Activated naive CD8-positive, alpha-beta T cell treated with anti-CD3 and anti-CD28 coated beads for 36 hours (primary cell): ENCODE results near the gene AGXT. TPM values are rescaled to one million over a fixed set of nuclear protein-coding genes. Genes with fewer than 3 reads are reported as not detected.

Experiments used
- DNase-seq: peaks from one replicate; pipeline ENCODE4 v3.0.0; 2021
- H3K27ac Mint-ChIP-seq: one replicate; pipeline ENCODE4 v1.8.0; 2022; ENCODE audit warnings: mild to moderate bottlenecking, moderate library complexity, mixed read lengths
- H3K27me3 Mint-ChIP-seq: one replicate; pipeline ENCODE4 v1.8.0; 2022; ENCODE audit warnings: mild to moderate bottlenecking, mixed read lengths
- H3K36me3 Mint-ChIP-seq: one replicate; pipeline ENCODE4 v1.8.0; 2021; ENCODE audit warnings: mild to moderate bottlenecking, mixed read lengths
- H3K4me1 Mint-ChIP-seq: one replicate; pipeline ENCODE4 v1.8.0; 2021; ENCODE audit warnings: mixed read lengths
- H3K4me3 Mint-ChIP-seq: one replicate; pipeline ENCODE4 v1.8.0; 2022; ENCODE audit warnings: mild to moderate bottlenecking, moderate library complexity, mixed read lengths
- H3K9me3 Mint-ChIP-seq: one replicate; pipeline ENCODE4 v1.8.0; 2022; ENCODE audit warnings: mixed read lengths
- total RNA-seq, 2 experiments: library from RNA; stranded (reverse); gene quantifications; one replicate each; pipeline ENCODE4 v1.2.3, GENCODE V29; 2021

The AGXT gene
- total RNA-seq, 2 experiments from 2014 or later: not detected

GRCh38 chr2:240852671-240853314, 15.8 kb upstream of the AGXT start:
- no peaks in the 10 kb centered on the region for H3K4me1 Mint-ChIP-seq
- no peaks in the 10 kb centered on the region for H3K27me3 Mint-ChIP-seq
- no peaks in the 10 kb centered on the region for H3K36me3 Mint-ChIP-seq
- peaks cover 7% of the 10 kb centered on the region for H3K9me3 Mint-ChIP-seq
- no peak overlapping the region for H3K27ac Mint-ChIP-seq
- H3K4me3 Mint-ChIP-seq: no peak overlapping the region
- no peak for DNase-seq

- Mint-ChIP-seq H3K4me3 (no peak overlapping the region), H3K9me3 (peaks cover 7% of the 10 kb centered on the region), H3K27me3 (no peaks in the 10 kb centered on the region), H3K27ac (no peak overlapping the region), H3K4me1 (no peaks in the 10 kb centered on the region), H3K36me3 (no peaks in the 10 kb centered on the region)
- DNase-seq: no peak
These were observed 13.0 kb upstream of the AGXT start for GRCh38 chr2:240855670-240856069.

- no peak for DNase-seq
- no peak overlapping the region for H3K4me3 Mint-ChIP-seq
- no peaks in the 10 kb centered on the region for H3K27me3 Mint-ChIP-seq
- no peaks in the 10 kb centered on the region for H3K4me1 Mint-ChIP-seq
- peaks cover 7% of the 10 kb centered on the region for H3K9me3 Mint-ChIP-seq
- H3K36me3 Mint-ChIP-seq: no peaks in the 10 kb centered on the region
- H3K27ac Mint-ChIP-seq: no peak overlapping the region
These were observed 12.3 kb upstream of the AGXT start for GRCh38 chr2:240856151-240856980.

- Mint-ChIP-seq H3K36me3 (no peaks in the 10 kb centered on the region), H3K27me3 (no peaks in the 10 kb centered on the region), H3K9me3 (peaks cover 7% of the 10 kb centered on the region), H3K4me1 (no peaks in the 10 kb centered on the region), H3K27ac (no peak overlapping the region), H3K4me3 (no peak overlapping the region)
- DNase-seq: no peak
These were observed 11.3 kb upstream of the AGXT start for GRCh38 chr2:240857039-240858008.

GRCh38 chr2:240858321-240858720, 10.3 kb upstream of the AGXT start:
- Mint-ChIP-seq H3K4me3 (no peak overlapping the region), H3K27me3 (no peaks in the 10 kb centered on the region), H3K27ac (no peak overlapping the region), H3K9me3 (peaks cover 7% of the 10 kb centered on the region), H3K4me1 (no peaks in the 10 kb centered on the region), H3K36me3 (no peaks in the 10 kb centered on the region)
- DNase-seq: no peak

- H3K36me3 Mint-ChIP-seq: no peaks in the 10 kb centered on the region
- H3K4me1 Mint-ChIP-seq: no peaks in the 10 kb centered on the region
- peaks cover 7% of the 10 kb centered on the region for H3K9me3 Mint-ChIP-seq
- no peak overlapping the region for H3K4me3 Mint-ChIP-seq
- no peak overlapping the region for H3K27ac Mint-ChIP-seq
- H3K27me3 Mint-ChIP-seq: no peaks in the 10 kb centered on the region
- DNase-seq: no peak
These were observed 9.8 kb upstream of the AGXT start for GRCh38 chr2:240858871-240859270.

- H3K27me3 Mint-ChIP-seq: no peaks in the 10 kb centered on the region
- DNase-seq: no peak
- no peak overlapping the region for H3K27ac Mint-ChIP-seq
- peaks cover 5% of the 10 kb centered on the region for H3K4me1 Mint-ChIP-seq
- H3K9me3 Mint-ChIP-seq: no peaks in the 10 kb centered on the region
- no peaks in the 10 kb centered on the region for H3K36me3 Mint-ChIP-seq
- H3K4me3 Mint-ChIP-seq: no peak overlapping the region
These were observed 7.1 kb upstream of the AGXT start for GRCh38 chr2:240861547-240861946.

- no peaks in the 10 kb centered on the region for H3K27me3 Mint-ChIP-seq
- peaks cover 5% of the 10 kb centered on the region for H3K4me1 Mint-ChIP-seq
These were observed 4.1 kb upstream of the AGXT start for GRCh38 chr2:240864475-240864874.

GRCh38 chr2:240865391-240865790, 3.2 kb upstream of the AGXT start:
- H3K4me3 Mint-ChIP-seq: no peak overlapping the region
- H3K9me3 Mint-ChIP-seq: no peaks in the 10 kb centered on the region
- no peaks in the 10 kb centered on the region for H3K36me3 Mint-ChIP-seq
- no peaks in the 10 kb centered on the region for H3K27me3 Mint-ChIP-seq
- peaks cover 5% of the 10 kb centered on the region for H3K4me1 Mint-ChIP-seq
- H3K27ac Mint-ChIP-seq: no peak overlapping the region
- no peak for DNase-seq

More at GRCh38 chr2:240864475-240864874, 4.1 kb upstream of the AGXT start:
- Mint-ChIP-seq H3K36me3 (no peaks in the 10 kb centered on the region), H3K27ac (no peak overlapping the region), H3K4me3 (no peak overlapping the region), H3K9me3 (no peaks in the 10 kb centered on the region)
- no peak for DNase-seq

- no peak overlapping the region for H3K27ac Mint-ChIP-seq
These were observed 708 bp downstream of the AGXT start for GRCh38 chr2:240869109-240869955.

GRCh38 chr2:240869956-240870875, 1.6 kb downstream of the AGXT start:
- no peak for DNase-seq
- peaks cover 4% of the 10 kb centered on the region for H3K4me1 Mint-ChIP-seq
- no peak overlapping the region for H3K4me3 Mint-ChIP-seq
- no peaks in the 10 kb centered on the region for H3K36me3 Mint-ChIP-seq
- no peaks in the 10 kb centered on the region for H3K9me3 Mint-ChIP-seq
- no peaks in the 10 kb centered on the region for H3K27me3 Mint-ChIP-seq
- no peak overlapping the region for H3K27ac Mint-ChIP-seq

More at GRCh38 chr2:240869109-240869955, 708 bp downstream of the AGXT start:
- peaks cover 5% of the 10 kb centered on the region for H3K4me1 Mint-ChIP-seq
- DNase-seq: no peak
- no peaks in the 10 kb centered on the region for H3K27me3 Mint-ChIP-seq
- no peaks in the 10 kb centered on the region for H3K9me3 Mint-ChIP-seq
- H3K36me3 Mint-ChIP-seq: no peaks in the 10 kb centered on the region
- H3K4me3 Mint-ChIP-seq: no peak overlapping the region

- no peak overlapping the region for H3K4me3 Mint-ChIP-seq
- no peaks in the 10 kb centered on the region for H3K27me3 Mint-ChIP-seq
- no peaks in the 10 kb centered on the region for H3K36me3 Mint-ChIP-seq
- H3K27ac Mint-ChIP-seq: no peak overlapping the region
- H3K4me1 Mint-ChIP-seq: no peaks in the 10 kb centered on the region
- H3K9me3 Mint-ChIP-seq: no peaks in the 10 kb centered on the region
- no peak for DNase-seq
These were observed 2.7 kb downstream of the AGXT start for GRCh38 chr2:240871071-240871958.
